GM19438 (cell line): ENCODE data around the gene SULT1B1.

ENCODE experiments used
- ATAC-seq: cut with Tn5 transposase; IDR thresholded peaks from one replicate; pipeline ENCODE4 v1.9.1; 2021; ENCODE audit warnings: low read depth; ENCODE audit not compliant: unreplicated experiment

Gene SULT1B1

DNA sequence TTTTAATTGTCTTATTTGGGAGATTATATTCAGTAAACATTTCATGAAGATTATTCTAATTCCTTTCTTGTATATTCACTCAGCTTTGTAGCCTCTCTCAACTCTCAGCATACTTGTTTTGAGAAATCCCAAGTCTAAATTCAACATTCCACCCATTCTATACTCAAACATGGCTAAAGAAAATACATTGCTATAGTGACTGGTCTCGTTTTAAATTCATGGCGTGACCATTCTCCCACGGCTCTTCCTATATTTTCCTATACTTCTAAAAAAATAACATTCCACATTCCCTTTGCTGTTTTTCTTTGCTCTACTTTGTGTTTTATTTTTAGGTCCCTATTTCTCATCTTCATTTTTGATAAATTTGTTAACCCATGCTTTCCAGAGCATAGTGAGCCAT is 58.2 kb downstream of the SULT1B1 start:
- no peak for ATAC-seq

GRCh38 chr4:69701696-69702095 is 58.7 kb downstream of the SULT1B1 start:
- ATAC-seq: no peak

DNA sequence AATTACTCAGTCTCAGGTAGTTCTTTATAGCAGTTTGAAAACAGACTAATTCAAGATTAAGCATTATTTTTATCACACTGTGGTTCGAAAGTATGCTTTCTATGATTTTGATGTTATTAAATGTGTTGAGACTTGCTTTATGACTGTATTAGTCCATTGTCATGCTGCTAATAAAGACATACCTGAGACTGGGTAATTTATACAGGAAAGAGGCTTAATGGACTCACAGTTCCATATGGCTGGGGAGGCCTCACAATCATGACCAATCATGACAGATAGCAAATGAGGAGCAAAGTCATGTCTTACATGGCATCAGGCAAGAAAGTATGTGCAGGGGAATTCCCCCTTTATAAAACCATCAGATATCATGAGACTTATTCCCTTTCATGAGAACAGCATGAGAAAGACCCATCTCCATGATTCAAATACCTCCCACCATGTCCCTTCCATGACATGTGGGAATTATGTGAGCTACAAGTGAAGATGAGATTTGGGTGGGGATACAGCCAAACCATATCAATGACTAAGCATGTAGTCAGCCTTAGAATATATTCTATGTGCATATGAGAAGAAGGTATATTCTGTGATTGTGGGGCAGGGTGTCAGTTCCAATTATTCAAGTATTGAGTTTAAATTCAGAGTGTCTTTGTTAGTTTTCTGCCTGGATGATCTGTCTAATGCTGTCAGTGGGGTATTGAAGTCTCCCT is 62.7 kb downstream of the SULT1B1 start:
- ATAC-seq: no peak

- ATAC-seq: no peak
Measured at GRCh38 chr4:69689599-69689998, 70.8 kb downstream of the SULT1B1 start.

GRCh38 chr4:69684804-69685203 is 75.6 kb downstream of the SULT1B1 start:
- ATAC-seq: no peak
